HG03097 (cell line): ENCODE measurements around the gene ZNF121.
"Not testable (repeated sequence)": the region's sequence is repeated elsewhere in the genome, so short reads cannot be mapped to it uniquely, and the experiment has no call there.

Experiments
- ATAC-seq: cut with Tn5 transposase; IDR thresholded peaks from one replicate; pipeline ENCODE4 v1.9.1; 2021; ENCODE audit not compliant: unreplicated experiment, low FRiP score

Gene ZNF121

GRCh38 chr19:9539201-9539600 is 45.1 kb downstream of the ZNF121 start:
- not testable (repeated sequence) for ATAC-seq

- ATAC-seq = peak; percentile 76
Observed at GRCh38 chr19:9538183-9539058, 45.9 kb downstream of the ZNF121 start, which contains the start of gene ZNF426. Gene ZNF426 (minus strand): TSS chr19:9538645. CDS start chr19:9536232, 2,413 bp downstream.

- no peak for ATAC-seq
Observed at GRCh38 chr19:9535934-9536333, 48.4 kb downstream of the ZNF121 start.

GRCh38 chr19:9531933-9532332 is 52.4 kb downstream of the ZNF121 start:
- no peak for ATAC-seq

- no peak for ATAC-seq
Observed at GRCh38 chr19:9528757-9529336, 55.5 kb downstream of the ZNF121 start.

GRCh38 chr19:9523885-9524474 is 60.3 kb downstream of the ZNF121 start:
- ATAC-seq = no peak
